Activated CD4-positive, alpha-beta T cell treated with anti-CD3 and anti-CD28 coated beads for 4 hours (primary cell): ENCODE results near the gene MACROD2.

Source experiments
- DNase-seq, 2 donors: peaks; one replicate each; pipeline ENCODE4 v3.0.0-alpha.2; 2020

The MACROD2 gene

DNA sequence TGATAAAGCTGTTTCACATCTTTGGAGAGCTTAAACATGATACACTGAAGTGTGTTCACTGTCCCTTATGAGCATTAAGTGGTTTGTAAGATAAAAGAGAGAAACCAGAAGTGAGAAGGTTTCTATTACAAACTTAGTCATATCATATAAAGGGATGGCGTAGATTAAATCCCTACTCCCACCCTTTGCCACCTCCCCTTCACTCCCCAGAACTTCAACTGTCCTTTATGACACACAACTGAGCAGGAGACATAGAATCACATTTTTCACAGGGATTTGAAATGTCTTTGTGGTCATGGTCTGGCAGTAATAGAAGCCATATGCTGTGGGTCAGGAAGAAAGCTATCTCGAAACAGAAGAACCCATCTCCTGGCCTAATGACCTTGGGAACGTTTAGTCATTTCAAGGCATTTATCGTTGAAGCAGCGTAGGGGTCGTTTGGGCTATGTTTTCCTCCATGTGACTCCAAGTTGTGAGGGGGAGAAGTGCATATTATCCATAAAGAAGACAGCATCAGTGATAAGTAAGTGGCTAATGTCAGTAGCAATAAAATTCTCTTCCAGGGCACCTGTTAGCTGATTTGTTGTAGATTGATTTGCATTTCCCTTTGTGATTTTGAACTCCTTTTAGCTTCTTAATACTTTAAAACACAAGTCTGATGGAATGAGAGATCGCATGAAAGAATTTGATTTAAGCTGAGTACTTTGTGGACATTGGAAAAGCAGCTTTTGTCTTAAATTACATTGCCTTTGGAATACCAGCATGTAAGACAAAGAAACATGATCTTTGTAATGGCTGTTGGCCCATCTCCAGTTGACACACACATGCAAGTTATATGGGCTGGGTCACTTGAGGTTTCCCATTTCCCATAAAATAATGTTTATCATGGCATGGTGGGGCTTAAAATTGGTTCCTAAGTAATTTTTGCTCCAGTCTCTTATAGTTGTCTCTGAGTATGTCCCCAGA is 843.6 kb downstream of the MACROD2 start:
- no peak for DNase-seq

DNA sequence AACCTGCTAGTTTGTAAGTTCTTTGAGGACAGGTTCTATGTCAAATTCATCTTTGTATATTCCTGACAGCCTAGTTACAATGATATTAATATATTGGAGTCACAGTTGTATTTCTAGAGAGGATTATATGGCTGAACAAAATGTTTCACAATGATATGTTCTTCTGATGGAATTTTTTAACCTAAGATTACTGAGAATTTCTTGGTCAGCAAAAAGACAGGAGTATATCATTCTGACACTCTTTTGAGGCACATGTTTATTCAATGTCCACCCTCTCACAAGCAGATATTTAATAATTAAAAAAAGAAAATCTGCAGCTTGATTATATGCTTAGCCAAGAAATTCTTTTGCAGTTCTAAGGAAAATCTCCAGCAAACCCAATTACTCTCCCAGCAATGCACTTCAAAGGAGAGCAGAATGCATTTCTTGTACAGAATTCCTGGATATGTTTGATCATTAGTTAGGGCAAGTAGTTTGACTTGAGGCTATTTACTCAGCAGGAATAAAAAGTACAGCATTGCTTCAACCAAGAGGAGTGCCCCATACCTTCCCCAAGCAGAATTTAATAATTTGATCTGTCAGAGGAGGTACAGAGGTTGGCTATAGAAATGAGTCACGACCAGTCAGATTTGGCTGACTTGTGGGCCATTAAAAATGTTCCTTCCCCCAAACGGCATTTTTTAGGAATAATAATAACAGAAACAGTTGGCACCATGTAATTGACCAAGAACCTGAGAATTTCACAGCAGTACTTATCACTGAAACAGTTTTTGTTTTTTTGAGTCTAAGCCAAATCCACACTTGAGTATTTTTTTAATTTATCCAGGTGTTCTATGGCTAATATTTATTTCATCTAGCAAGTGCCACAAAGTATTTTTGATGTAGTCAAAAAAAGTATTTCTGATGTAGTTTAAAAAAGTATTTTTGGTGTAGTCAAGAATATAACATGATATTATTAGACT is 850.2 kb downstream of the MACROD2 start:
- no peak for DNase-seq

DNA sequence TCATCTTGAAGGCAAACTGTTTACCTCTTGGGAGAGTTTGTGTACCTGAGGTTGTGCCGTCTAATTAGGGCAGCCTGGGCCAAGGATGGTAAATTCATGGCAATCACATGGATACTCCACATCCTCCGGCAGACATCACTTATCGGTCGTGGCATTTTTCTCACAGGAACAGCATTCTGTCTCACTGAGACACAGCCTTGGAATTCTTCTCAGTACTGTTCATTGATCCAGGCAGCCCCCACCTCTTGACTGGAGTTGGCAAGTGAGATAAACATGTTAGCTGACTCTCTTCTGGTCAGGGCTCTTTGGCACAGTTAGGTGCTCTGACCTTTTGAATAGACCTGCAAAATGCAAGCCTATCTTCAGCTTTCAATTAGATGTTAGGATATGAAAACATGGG is 853.5 kb downstream of the MACROD2 start:
- DNase-seq: no peak

DNA sequence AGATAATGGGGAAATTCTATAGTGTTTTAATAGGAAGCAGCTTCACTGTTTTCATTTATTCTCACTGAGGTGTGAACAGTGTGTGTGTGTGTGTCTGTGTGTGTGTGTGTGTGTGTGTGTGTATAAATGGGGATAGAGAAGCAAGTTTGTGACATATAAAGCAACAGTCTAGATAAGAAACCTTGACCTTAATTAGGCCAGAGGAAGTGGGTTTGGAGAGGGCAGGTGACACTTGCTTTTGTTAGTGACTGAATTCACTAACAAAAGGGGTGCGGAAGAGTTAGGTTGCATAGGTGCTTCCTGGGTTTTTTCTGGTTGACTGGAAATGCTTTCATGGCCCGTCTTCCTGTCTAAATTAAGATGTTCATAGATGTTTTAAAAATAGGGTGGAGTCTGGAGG is 857.8 kb downstream of the MACROD2 start:
- no peak for DNase-seq

DNA sequence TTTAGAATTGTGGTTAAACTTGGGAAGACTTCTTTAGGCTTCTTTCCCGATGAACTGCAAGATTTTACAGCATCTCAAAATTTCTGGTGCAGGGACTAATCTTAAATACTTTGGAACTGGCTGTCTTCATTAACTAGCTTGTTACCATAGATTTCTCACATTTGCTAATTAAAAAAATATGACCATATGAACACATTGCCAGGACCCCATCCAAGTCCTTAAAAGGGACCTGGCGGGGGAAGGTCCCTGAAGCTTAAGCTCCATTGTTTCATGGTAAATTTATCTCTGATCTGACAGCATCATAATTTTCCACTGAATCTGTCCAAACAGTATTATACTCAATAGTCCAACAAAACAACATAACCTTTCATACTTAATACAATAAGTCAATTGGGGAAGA is 859.9 kb downstream of the MACROD2 start:
- DNase-seq: no peak

DNA sequence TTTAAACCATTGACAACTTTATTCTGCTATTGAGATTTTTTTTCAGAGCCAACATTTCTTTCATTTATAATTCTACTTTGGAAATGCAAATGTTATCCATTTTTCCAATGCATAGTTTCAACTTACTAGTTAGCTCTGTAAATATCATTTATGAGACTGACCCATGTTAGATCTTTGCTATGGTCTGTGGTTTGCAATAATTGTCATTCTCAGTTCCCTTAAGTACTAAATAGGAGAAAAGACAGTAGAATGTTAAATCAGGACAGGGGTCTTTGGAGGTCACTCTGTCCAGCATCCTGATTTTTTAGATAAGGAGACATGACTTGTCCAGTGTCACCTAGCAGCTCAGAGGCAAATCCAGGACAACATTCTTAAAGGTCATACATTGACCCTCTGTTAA is 864.3 kb downstream of the MACROD2 start:
- no peak for DNase-seq

DNA sequence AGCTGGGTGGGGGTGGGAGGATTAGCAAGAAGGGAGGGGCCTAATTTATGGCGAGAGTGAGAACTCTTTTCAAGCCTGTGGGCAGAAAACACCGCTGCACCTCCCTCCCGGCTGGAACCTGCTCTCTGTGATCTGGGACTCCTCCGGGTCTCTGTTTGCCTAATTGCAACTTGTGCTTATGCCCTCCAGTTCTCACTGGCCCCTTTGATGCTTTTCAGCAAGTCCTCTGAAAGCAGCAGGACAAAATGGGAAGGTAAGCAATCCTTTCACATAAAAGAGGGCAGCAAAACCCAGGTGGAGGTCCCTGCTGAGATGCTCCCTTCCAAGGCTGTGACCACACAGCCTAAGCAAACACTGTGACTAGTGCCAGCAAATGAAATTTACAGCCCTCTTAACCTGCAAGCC is 865.1 kb downstream of the MACROD2 start:
- DNase-seq: no peak

DNA sequence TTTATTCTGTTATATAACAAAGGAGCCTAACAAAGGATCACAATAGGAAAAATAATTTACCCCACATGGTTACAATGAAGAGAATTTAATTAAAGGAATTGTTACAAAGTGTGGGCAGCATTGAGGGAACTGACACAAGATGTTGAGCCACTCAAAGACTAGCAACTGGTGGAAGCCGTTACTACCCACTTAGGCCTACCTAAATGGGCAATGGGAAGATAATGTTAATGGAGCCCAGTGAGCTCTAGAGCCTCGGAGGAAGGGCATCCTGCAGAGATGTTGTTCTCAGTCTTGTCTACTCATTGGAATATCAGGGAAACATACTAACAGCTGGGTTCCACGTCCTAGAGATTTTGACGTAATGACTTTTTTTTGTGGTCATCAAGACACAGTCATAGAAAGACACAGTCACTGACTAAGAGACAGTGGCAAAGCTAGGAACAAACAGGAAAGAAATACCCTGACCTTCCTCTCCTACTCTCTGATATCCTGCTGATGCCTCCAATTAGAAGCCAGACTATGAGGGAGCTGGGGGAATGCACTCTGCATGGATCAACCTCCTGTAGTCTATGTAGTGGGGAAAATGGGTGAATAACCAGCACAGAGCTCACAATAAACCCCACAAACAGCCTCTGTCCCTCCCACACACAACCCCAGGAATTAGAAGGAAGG is 865.8 kb downstream of the MACROD2 start:
- no peak for DNase-seq

DNA sequence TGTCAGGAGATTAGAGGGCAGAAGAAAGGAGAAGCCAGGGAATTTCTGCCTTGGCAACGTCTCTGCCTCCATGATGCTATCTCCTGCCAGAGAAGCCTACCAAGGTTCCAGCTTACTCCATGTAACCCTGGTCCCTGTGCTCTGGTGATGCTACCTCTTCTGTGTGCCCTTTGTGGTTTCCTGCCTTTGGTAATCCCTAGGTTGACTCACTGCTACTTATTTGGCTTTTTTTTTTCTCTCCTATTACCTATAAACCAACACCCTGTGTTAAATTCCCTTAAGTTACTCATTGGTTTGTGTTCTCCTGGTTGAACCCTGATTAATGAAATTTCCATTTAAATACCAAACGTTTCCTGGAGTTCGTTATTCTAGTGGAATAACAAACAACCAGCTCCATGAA is 869.9 kb downstream of the MACROD2 start:
- DNase-seq: no peak

DNA sequence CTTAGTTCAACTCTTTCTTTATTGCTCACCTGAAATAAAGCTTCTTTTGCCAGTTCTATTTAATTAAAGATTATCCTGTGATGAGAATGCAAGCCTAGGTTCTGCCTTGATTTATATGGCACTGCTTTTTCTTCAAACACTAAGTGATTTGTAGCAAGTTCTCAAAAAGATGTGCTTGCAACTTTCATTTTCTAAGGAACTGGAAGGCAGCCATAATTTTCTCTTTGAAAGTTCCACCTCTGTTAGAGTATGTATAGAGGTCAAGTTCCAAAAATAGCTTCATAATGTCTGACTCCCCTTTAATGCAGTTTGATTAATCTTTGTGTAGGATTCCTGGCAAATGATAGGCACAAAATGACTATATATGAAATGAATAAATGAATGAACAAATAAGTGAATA is 870.4 kb downstream of the MACROD2 start:
- DNase-seq: no peak

DNA sequence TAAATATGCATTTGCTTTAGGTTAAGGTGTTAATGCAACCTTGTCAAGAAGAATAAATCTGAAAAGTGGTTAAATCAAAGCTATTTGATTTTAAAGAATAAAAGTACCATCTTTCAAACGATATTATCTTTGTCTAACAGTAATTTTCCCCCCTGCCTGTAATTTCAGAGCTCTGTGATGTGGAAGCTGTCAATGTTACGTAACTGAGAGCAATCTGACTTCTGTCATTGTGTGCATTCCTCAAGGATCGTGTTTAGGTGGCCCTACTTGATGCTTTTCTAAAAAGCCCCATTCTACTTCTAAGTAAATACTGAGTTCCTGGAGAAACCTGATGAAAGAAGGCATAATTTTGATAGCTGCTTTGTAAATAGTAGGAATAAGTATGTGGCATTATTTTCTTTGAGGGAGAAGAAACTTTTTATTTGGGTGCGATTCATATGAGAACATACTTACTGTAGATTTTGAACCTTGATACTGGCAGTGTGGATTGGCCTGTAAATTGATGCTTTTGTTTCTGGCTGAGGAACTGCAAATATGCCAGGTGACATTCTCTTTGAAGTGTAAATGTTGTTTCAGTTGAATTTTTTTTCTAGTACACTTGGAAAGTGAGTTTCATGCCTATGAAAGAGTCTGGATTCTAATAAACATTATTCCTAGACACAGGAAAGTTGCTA is 871.7 kb downstream of the MACROD2 start:
- no peak for DNase-seq

DNA sequence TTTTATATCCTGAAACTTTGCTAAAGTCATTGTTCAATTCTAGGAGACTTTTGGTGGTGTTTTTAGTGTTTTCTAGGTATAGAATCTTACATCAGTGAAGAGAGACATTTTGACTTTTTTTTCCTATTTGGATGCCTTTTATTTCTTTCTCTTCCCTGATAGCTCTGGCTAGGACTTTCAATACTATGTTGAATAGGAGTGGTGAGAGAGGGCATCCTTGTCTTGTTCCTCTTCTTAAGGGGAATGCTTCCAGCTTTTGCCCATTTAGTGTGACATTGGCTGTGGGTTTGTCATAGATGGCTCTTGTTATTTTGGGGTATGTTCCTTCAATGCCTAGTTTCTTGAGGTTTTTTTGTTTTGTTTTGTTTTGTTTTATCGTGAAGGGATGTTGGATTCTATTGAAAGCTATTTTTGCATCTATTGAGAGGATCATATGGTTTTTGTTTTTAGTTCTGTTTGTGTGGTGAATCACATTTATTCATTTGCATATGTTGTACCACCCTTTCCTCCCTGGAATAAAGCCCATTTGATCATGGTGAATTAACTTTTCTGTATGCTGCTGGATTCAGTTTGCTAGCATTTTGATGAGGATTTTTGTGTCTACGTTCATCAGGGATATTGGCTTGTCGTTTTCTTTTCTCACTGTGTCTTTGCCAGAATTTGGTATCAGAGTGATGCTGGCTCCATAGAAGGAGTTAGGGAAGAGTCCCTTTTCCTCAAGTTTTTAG is 882.1 kb downstream of the MACROD2 start:
- no peak for DNase-seq

DNA sequence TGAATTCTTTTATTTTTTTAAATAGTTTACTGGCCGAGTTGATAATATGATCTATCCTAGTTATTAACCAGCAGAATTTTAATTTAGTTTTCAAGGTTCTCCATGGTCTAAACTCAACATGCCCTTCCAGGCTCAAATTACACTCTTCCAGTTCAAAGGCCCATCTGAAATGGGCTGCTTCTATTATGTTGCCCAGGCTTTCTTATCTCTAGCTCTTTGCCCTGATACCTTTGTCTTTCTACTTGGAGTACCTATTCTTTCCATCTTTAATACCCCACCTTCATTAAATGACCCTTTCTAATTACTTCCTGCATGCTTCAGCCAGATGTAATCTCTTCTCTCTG is 883.3 kb downstream of the MACROD2 start:
- no peak for DNase-seq

DNA sequence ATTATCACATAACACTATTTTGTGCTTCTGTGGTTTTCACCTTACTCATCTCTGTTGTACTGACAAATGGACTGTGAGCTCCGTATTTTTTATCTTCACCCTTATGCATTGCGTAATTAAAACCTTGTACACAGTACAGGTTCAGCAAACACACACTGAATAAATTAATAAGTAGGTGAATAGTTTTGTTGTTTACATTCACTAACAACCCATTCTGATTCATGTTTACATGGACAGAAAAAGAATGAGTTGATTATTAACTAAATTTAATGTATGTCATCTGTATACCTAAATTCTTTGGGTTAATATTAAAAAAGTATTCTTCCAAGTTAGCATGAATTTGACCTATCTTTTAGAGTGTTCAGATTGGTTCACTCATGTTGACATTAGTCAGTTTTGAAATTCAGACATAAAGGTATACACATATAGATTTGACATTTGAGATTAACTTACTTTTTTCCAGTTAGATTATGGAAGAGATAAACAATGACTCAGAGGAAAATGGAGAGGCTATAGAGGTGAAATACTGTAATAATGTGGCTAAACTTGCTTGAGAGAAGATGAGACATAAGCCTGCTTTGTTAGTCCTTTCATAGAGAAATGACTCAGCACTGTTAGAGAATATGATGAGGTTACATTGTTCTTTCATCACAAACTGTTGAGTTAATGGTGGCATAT is 883.8 kb downstream of the MACROD2 start:
- DNase-seq: no peak

DNA sequence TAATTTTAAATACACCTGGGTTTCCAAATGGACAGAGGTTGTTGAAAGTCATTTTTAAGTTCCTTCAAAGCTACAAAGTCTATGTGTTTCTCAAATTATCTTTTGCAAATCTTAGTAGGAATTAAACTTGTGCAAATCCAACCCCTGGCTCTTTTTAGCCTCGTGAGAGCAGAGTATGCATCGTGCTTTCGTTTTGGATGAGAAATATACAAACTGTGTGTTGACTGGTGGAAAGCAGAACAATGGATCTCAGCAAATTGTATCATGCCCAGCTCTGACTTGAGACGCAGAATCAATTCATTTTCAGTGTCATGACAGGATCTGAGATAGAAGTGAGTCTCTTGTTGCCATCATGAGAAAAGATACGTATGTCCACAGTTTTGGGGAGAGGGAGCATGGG is 884.5 kb downstream of the MACROD2 start:
- no peak for DNase-seq

DNA sequence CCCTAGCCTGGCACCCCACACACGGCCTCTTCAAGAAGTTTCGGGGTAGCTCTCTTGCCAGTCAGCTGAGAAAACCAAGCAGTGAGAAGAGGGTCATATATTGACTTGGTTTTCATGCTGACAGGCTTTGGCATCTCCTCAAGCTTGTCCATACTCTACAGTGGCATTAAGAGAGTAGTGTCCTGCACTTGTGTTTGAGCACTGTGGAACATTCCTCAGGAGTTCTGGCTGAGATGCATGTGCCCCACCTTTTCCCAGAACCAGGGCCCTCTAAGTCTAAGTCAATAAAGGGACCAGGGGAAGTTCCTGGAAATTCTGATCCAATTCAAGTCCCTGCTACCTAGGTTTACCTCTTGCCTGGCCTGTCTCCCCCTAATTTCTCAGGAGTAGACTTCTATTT is 886.2 kb downstream of the MACROD2 start:
- no peak for DNase-seq

DNA sequence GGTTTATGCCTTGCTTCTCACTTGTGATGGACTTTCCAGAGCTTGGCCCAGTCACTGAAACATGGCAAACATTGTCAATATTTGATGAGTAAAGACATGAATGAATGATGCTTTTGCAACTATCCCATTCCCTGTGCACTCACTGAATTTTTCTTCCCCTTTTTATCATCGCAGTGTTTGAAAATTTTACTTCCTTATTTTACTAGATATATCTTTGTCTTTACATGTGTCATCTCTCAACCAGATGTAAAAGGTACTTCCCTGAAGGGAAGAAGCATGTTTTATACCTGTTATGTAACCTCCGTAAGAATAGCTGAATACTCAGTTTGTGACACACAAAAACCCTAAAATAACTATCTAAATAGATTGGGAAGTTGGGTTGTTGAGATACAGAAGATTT is 886.8 kb downstream of the MACROD2 start:
- DNase-seq: no peak

DNA sequence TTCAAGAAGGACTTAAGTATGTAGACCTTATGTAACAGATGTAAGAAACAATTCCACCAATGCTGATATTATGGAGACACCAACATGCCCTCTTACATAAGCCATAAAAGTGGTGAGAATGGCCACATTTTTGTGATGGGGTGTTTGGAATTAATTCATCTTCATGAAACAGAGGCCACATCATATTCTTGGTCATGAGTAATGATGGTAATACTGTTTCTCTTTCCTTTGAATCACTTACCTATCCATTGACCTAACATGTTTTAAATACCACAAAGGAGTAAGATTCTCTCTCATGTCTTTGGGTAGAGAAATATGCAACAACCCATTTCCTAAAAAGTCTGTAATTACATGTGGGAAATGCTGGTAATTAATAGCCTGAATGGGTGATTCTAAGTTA is 887.5 kb downstream of the MACROD2 start:
- DNase-seq: no peak

DNA sequence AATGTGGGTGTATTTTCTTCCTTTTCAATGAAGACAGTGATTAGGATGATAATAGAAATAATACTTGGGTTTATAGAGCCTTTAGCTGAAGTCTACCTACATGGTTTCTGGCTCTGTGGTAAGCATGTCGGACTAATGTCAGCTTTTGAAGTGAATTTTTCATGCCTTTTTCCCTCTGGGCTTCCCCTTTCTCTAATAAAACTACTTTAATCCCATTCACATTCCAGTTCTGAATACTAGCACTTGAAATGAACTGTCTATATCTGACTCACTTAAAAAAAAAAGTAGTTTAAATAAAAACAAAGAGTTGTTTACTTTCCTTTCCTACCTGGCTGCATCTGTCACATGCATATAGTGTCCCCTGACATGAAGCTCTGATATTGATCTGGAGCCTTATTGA is 888.0 kb downstream of the MACROD2 start:
- no peak for DNase-seq

DNA sequence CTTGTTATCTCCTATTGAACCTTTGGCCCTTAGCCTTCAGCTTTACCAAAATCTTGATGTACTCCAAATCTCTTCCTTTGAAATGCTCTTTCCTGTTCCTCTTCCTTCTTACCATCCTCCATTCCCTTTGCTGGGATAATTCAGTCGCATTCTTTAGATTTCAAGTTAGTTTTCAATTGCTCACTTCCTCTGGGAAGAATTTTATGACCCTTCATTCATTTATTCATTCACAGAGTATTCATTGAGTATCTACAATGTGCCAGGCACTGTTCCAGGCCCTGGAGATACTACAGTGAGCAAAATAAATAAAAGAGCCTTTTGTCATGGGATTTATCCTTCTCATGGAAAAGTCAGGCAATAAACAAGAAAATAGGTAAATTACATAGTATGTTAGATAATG is 890.3 kb downstream of the MACROD2 start:
- no peak for DNase-seq

DNA sequence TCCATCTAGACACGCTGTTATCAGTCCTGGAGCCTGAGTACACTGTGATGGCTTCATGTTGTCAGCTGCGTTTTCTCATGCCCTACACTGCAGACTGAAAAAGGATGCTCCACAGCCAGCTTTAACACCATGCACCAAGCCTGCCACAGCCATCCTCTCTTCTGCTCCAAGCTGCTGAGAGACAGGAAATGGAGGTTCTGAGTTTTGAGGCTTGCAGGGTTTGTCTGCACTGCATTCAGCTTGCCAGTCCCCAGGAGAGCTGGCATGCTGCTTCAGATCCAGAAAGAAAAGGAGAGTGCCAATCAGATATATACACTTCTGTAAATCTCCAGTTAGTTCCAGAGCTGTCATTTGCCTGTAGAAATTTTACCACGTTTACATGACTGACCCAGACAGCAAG is 892.8 kb downstream of the MACROD2 start:
- no peak for DNase-seq
